Endometrial microvascular endothelial cells (primary cell): ENCODE data around the gene IGF2BP3. TPM values are rescaled to one million over a fixed set of nuclear protein-coding genes. Genes with fewer than 3 reads are reported as not detected.

Source experiments
- in situ Hi-C: cut with HindIII; loops from 2 replicates; pipeline ENCODE4 v1.10.0; 2017; ENCODE audit warnings: low sequenced_read_pairs, low pct_unique_long_range_greater_than_20kb; ENCODE audit errors: inconsistent ontology term
- total RNA-seq: library from RNA; depleted of rRNA; stranded (reverse); fragments of >200 nt; gene quantifications from one replicate; pipeline ENCODE4 v1.2.3, GENCODE V29; 2015; ENCODE audit errors: inconsistent ontology term

The IGF2BP3 gene
- total RNA-seq, 1 donor from 2014 or later = 232 TPM

GRCh38 chr7:23472956-23473843 is 2.9 kb upstream of the IGF2BP3 start:
- in situ Hi-C loops = no loop called here

- in situ Hi-C loops = no loop called here
These were observed 2.3 kb upstream of the IGF2BP3 start for GRCh38 chr7:23472556-23472955.

GRCh38 chr7:23472046-23472445 is 1.8 kb upstream of the IGF2BP3 start:
- in situ Hi-C loops = no loop called here

GRCh38 chr7:23471106-23471859 is 992 bp upstream of the IGF2BP3 start:
- in situ Hi-C loops = no loop called here

GRCh38 chr7:23469961-23470250 is 385 bp downstream of the IGF2BP3 start:
- in situ Hi-C loops = no loop called here

- in situ Hi-C loops = no loop called here
These were observed 936 bp downstream of the IGF2BP3 start for GRCh38 chr7:23469150-23469960.

- in situ Hi-C loops = no loop called here
These were observed 1.7 kb downstream of the IGF2BP3 start for GRCh38 chr7:23468526-23469149.

GRCh38 chr7:23467806-23468525 is 2.3 kb downstream of the IGF2BP3 start:
- in situ Hi-C loops = no loop called here

- in situ Hi-C loops = no loop called here
These were observed 2.9 kb downstream of the IGF2BP3 start for GRCh38 chr7:23467291-23467805.

- in situ Hi-C loops = no loop called here
These were observed 7.4 kb downstream of the IGF2BP3 start for GRCh38 chr7:23462846-23463245.

- in situ Hi-C loops = no loop called here
These were observed 12.2 kb downstream of the IGF2BP3 start for GRCh38 chr7:23458044-23458443.

GRCh38 chr7:23456093-23456492 is 14.2 kb downstream of the IGF2BP3 start:
- in situ Hi-C loops = no loop called here

- in situ Hi-C loops = no loop called here
These were observed 15.3 kb downstream of the IGF2BP3 start for GRCh38 chr7:23454881-23455526.

- in situ Hi-C loops = no loop called here
These were observed 19.8 kb downstream of the IGF2BP3 start for GRCh38 chr7:23450518-23450917.

GRCh38 chr7:23449941-23450340 is 20.4 kb downstream of the IGF2BP3 start:
- in situ Hi-C loops = no loop called here

- in situ Hi-C loops = no loop called here
These were observed 25.0 kb downstream of the IGF2BP3 start for GRCh38 chr7:23445326-23445725.

GRCh38 chr7:23443974-23444373 is 26.3 kb downstream of the IGF2BP3 start:
- in situ Hi-C loops = no loop called here

- in situ Hi-C loops = no loop called here
These were observed 32.1 kb downstream of the IGF2BP3 start for GRCh38 chr7:23438171-23438570.
